GM19099 (cell line): Measurements from ENCODE around the gene WHRN.

Experiments used
- POLR2A ChIP-seq: IDR thresholded peaks from 3 replicates; pipeline ENCODE4 v1.6.1; 2011; ENCODE audit warnings: low read depth; ENCODE audit not compliant: insufficient read length; ENCODE audit errors: extremely low read depth

Gene WHRN

DNA sequence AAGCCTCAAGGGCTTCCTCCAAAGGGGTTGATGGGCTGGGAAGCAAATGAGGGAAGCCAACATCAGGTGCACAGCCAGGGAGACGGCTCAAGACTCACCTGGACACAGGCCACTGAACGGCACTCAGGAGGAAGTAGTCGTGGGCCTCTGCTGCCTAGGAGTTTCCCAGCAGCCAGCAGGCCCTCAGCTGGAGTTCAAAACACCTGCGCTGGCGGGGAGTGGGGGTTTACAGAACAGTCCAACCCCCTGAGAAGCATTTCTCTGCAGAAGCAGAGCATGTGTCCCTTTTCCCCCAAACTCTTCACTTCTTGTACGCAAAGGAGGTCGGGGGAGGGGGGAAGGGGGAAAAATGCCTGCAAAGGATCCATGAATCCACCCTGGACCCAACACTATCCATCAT, 2.3 kb downstream of the WHRN start:
- TF ChIP-seq POLR2A = no peak

DNA sequence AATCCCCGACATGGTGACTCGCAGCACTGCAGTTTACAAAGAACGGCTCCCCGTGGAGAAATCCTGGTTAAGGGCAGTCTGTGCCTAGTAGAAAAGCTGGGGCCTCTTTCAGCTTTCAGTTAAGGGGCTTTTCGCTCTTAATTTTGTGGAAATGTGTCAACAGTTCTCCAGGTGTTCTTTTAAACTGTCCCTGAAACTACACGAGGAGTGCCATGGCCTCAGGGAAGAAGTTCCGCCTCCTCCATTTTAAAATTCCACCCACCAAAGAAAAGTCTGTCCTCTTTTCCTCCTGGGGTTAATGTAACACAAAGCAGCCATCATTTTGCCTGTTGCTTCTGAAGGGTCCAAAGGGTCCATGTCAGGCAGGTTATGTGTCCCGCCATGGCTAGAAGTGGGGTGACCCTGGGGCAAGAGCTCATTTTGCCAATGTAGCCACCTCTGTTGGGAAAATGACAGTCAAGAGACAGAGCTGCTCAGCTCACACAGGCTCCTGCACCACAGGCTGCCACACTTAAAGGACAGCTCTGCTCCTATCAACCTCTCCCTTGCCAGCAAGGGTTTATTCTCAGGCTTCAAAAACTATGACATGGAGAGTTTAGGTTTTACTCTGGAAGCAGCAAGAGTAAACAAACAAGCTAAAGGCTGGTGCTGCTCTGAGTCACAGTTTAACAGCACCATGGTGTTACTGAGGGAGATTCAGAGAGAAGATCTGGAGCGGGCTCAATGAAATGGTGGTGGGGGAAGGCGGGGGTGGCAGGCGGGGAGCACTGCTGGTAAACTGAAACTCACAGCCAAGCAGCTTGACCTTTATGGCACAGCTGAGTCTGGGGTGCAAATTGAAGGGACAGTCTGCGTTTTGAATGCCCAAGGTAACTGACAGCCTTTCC, 3.2 kb downstream of the WHRN start:
- TF ChIP-seq POLR2A = no peak

DNA sequence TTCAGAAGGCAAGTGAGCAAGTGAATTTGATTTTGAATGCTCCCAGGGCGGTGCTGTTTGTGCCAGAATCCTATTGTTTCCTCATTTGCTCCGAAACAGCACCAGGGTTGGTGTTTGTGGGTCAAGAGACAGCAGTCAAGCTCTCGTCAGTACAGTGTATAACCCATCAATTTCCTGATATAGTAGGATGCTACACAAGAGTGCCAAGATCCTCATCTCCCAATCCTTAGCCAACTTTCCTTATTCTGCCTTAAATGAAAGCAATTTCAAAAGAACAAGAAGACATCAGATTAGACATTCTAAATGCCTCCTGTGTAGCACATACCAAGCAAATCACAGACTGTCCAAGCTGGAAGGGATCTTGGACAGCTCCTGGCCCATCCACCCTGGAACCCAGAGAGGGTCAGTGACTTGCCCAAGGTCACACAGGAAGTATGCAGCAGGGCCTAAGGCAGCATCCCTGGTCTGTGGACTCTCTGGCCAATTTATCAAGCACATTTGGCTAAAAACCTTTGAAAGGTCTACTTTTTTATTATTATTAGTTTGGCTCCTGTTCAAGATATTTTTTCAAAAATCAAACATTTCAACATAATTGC, 4.5 kb downstream of the WHRN start:
- TF ChIP-seq POLR2A = no peak

DNA sequence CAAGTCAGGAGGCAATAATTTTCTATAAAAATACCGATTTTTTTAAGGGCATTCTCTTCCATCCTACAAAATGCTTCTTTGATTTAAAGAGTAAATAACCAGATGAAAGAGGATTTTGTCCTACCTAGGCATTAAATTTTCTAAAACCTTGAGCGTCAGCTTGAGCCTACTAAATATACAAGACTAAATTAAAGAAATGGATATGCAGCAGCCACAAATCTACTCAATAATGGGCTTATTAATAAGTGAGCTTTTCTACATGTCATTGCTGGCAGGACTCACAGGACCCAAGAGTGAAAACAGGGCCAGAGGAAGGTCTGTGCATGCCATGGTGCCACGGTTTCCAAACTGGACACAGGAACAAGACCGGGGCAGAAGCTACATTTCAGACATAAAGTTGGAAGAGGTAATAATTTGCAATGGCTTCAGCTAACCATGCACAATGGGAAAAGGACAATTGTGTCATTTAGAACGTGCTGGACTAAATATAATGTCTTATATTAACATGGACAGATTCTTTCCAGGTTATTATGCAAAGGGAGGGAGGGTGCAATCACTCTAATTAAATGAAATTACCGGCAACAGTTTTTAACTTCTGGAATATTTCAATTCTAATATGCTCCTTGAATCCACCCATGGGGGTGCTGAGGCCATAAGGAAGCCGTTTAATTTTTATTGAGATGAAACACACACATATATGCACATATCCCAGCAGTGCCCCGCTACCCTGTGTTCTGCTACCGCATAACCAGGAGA, 5.2 kb downstream of the WHRN start:
- TF ChIP-seq POLR2A = no peak

DNA sequence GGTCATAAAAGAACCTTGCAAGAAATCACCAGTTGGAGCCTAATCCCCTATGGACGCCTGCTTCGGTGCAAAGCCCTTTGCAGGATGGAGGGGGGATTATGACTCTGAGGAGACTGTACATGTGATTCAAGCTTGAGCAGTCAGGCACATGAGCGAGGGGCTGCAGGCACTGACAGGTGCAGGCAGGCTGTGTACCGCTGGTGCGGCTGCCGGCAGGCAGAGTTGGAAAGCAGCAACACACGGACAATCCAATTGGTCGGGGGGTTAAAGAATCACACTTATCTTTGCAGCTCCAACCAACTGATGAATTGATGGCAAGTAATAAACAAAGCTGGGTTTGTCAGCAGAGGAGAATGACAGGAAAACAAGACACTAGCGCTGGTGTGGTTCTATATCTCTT, 5.7 kb downstream of the WHRN start:
- TF ChIP-seq POLR2A = no peak

DNA sequence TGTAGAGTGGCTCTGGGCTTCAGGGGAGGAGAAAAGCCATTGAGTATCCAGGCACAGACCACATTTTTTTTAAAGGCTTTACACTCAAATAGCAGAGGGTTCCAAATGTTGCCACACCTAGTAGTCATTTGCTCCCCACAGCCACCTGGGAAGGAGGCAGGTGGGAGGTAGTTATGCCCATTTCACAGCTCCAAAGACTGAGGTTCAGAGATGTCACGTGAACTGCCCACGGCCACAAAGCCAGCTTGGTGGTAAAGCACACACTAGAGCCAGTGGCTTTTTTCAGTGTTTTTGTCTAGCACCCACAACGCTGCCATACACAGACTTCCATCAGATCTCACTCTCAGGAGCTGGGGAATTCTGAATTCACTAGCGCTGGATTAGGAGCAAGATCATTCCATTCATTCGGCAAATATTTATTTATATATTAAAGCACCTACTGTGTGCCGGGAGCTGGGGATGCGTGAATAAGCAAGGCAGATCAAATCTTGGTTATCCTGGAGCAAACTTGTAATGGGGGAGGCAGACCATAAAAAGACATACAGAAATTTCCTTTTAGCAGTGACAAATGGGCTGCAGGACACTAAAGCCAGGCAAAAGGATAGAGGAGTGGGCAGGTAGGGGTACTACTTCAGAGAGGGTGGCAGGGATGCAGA, 7.4 kb downstream of the WHRN start:
- no peak for TF ChIP-seq POLR2A

DNA sequence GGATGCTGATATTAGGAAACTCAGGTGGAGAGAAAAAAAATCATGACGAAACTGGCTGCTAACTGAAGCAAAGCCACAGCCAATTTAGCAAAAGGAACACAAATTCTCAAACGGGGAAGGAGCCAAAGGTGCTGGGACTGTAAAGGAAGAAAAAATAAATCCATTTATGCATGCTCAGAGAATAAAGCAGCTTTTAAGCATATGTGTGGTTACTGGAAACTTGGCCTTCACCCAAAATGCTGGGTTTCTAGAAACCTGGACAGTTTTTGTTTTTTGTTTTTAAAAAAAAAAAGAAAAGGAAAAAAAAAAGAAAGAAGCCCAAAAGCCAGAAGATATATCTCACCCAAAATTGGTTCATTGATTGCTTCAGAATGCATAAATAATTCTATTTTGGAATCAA, 8.0 kb downstream of the WHRN start:
- TF ChIP-seq POLR2A = no peak

DNA sequence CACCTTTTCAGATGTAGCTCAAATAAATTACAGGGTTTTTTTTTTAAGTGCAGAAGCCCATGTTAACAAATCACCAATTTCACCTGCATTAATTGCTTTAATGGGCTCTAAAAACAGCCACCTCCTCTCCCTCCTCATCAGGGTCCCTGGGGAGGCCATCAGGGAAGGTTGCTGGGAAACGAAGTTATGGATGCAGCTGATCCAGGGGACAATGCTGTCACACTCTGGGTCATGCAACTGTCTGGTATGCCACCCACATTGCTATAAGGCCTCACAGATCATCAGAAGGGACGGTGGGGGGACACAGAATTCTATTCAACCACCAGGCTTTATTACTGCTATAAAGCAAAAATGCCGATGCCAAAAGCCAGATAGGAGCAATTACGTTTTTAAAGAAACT, 9.3 kb downstream of the WHRN start:
- TF ChIP-seq POLR2A = no peak

DNA sequence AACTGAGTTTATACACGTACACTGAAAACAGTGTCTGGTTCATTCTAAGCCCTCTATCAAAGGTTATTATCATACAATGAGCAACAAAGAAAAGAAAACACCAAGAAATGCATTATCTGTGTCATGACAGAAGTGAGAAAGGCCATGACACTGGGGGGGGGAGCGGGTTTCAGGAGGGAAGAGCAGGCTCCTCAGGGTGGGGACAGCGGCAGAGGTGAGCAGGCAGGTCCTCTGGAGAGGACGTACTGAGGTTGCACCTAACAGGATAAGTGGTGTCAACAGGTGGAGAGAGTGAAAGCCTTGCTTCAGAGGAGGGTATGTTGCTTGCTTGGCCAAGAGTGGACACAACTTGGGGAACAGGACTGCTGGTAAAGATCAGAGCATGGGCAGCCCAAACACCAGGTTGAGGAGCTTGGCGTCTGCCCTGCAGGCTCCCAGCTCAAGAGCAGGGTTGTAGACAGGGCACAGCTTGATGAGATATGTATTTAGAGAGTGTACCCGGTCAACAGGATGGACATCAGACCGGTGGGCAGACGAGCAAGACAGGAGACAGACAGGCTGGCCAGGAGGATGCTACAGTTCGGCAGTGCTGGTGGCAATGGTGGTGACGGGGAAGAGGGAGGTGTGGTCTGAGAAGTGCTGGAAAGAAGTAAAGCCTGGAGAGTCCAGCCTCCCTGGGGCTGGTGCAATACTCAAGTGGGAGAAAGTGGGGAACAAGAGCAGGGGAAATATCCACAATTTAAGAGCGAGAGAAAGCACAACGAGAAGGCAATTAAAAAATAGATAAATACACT, 10.3 kb downstream of the WHRN start:
- no peak for TF ChIP-seq POLR2A

DNA sequence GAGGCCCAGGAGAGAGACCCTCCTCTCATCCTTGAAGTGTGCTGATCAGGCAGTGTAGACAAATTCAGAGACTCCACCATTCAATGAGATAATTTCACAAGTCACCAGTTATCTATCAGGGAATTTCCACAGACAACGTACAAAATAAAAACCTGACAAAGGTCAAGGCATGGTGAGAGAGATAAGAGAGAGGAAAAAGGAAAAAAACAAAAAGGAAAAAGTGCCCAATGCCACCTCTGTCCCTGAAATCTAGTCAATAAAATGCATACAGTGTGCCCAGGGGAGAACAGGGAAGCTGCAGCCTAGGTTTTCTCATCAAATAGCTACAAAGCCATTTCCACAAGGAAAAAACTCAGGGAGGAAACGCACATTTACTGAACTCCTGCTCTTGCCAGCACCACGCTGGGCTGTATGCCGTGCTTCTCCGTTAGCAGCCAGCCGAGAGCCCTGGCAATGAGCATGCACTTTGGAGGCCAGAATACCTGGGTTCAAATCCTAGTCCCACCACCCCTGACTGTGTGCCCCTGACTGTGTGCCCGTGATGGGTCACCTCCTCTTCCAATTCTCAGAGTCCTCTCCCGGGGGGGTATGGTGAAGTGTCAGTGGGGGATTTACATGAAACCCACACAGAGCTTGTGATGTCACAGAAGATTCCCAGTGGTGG, 11.6 kb downstream of the WHRN start:
- TF ChIP-seq POLR2A = no peak

DNA sequence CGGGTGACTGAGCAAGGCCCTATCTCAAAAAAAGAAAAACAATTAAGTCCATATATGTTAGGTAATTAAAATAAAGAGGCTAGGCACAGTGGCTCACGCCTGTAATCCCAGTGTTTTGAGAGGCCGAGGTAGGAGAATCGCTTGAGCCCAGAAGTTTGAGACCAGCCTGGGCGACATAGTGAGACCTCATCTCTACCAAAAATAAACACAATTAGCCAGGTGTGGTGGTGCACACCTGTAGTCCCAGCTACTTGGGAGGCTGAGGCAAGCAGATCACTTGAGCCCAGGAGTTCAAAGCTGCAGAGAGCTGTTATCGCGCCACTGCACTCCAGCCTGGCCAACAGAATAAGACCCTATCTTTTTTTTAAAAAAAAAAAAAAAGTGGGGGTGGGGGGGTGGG, 12.3 kb downstream of the WHRN start:
- TF ChIP-seq POLR2A = no peak

DNA sequence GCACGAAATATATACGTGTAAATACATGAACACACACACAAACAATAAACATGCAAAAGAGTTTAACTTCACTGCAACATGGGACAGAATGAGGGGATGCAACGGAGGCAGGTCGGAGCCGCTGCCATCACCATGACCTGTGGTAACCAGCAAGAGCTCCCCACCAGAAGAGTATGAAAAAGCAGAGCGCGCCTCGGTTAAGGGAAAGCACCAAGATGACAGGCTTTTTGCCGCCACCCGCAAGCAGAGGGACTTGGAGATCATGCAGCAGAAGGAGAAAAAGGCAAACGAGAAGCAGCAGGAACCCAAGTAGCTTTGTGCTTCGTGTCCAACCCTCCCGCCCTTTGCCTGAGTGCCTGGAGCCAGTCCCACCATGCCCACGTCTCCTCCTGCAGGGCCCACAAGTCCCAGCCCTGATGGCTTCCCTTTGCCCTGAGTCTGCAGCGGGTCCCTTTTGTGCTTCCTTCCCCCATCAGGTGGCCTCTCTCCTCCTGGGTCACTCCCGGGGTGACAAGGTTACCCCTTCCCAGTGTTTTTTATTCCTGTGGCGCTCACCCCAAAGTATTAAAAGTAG, 13.8 kb downstream of the WHRN start:
- no peak for TF ChIP-seq POLR2A

DNA sequence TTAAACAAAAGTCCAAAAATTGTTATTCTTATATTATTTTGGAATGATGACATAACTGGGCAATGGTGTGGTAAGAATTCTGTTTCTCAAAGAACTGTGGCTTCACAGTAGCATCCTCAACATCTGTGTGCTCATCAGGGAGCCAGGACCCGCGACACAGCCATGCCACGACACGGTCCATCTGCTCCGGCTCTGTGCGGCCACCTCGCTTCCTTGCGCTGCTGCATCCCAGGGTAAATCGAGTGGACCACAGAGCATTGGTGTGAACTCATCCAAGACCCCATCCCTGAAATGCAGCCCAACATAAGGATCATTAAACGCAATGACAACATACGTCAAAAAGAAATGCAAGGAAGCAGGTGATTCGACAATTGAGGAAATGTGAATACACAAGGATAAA, 15.3 kb downstream of the WHRN start:
- TF ChIP-seq POLR2A = no peak

DNA sequence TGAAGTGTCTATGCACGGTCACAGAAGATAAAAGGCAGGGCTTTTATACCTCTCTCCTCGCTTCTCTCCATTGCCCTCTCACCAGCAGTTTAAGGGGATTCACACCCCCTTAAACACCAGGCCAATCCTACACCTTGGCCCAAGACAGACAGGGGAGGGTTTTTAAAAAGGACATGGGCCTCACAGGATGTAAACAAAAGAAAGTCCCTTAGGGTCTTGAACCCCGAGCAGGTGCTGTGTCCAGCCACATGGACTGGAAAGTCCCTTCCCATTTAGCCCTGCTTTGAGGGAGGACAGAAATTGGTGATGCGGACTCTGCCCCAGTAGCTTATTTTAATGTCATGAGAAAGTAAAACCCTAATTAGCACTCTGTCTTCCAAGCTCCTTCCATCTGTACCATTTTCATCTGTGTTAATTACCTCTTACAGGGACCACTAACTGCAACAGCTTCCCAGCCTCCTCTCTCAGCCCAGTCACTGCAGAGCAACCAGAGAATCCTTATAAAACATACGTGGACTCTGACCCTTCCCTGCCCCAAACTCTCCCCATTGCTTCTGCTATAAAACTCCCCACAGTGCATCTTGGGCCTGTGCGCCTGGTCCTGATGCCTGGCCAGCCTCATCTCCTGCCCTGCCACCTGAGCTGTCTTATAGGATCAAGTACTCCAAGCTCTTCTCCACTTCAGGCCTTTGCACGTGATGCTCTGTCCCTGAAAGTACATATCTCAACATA, 16.7 kb downstream of the WHRN start:
- no peak for TF ChIP-seq POLR2A
